Muscle of leg (tissue), 11 donors: ENCODE results near the gene ZNF346. TPM values are rescaled to one million over a fixed set of nuclear protein-coding genes. Genes with fewer than 3 reads are reported as not detected.
A peak's percentile ranks its signal among the peaks of the same experiment; 100 is the strongest.

Source experiments
- DNase-seq: peaks from one replicate; pipeline ENCODE4 v3.0.0; 2013
- H3K27ac ChIP-seq: one replicate; pipeline ENCODE4 v1.5.1; 2013; ENCODE audit warnings: mild to moderate bottlenecking, low read length, control low read depth
- H3K27me3 ChIP-seq: one replicate; pipeline ENCODE4 v1.6.1; 2013; ENCODE audit warnings: low read length; ENCODE audit not compliant: control insufficient read depth, insufficient read depth
- H3K36me3 ChIP-seq: one replicate; pipeline ENCODE4 v1.6.1; 2013; ENCODE audit warnings: low read length; ENCODE audit not compliant: control insufficient read depth, insufficient read depth
- H3K4me1 ChIP-seq: one replicate; pipeline ENCODE4 v1.6.1; 2013; ENCODE audit warnings: low read length; ENCODE audit not compliant: control insufficient read depth, insufficient read depth
- H3K4me3 ChIP-seq: one replicate; pipeline ENCODE4 v1.5.1; 2013; ENCODE audit warnings: low read length, control low read depth
- H3K9me3 ChIP-seq: replicated peaks from 2 replicates; pipeline ENCODE4 v1.6.1; 2013; ENCODE audit warnings: low read depth, low read length; ENCODE audit not compliant: control insufficient read depth
- WGBS: methylation state at CpG from one replicate; pipeline ENCODE4 v1.1.5; 2013; ENCODE audit warnings: missing lambda C conversion rate; ENCODE audit not compliant: insufficient coverage; 5-methylcytosine and 5-hydroxymethylcytosine counted together
- polyA plus RNA-seq, 8 donors: library from polyadenylated mRNA; unstranded; fragments of 120-200 nt; gene quantifications; one replicate each; pipeline versions ENCODE4 v1.2.1 to v1.2.3, GENCODE V29; 2013; ENCODE audit warnings: inconsistent platforms in 1 of 8, low replicate concordance in 1 of 8; ENCODE audit not compliant: insufficient read length in 8 of 8, insufficient read depth in 1 of 8
- total RNA-seq: library from RNA; stranded (reverse); fragments of 120-200 nt; gene quantifications from one replicate; pipeline ENCODE4 v1.2.4, GENCODE V29; 2013

ZNF346 gene
- total and polyA plus RNA-seq, 9 donors, result 12.4 to 17.1 (median 14.5) TPM

- peak overlapping the region; percentile 99 for H3K27ac ChIP-seq
- no peak for DNase-seq
- no peaks in the 10 kb centered on the region for H3K27me3 ChIP-seq
- H3K36me3 ChIP-seq, result peaks cover 45% of the 10 kb centered on the region
- H3K4me3 ChIP-seq, result no peak overlapping the region
- H3K4me1 ChIP-seq, result peaks cover 86% of the 10 kb centered on the region
- H3K9me3 ChIP-seq, result no peaks in the 10 kb centered on the region
- 60% methylated on average over 1 of the region's 6 CpGs for WGBS
Observed at GRCh38 chr5:177098120-177098469, 75.6 kb downstream of the ZNF346 start.

GRCh38 chr5:177098470-177099141, 76.1 kb downstream of the ZNF346 start:
- Histone ChIP-seq H3K9me3 (no peaks in the 10 kb centered on the region), H3K36me3 (peaks cover 40% of the 10 kb centered on the region), H3K27ac (peak overlapping the region; percentile 99), H3K4me1 (peaks cover 87% of the 10 kb centered on the region), H3K4me3 (no peak overlapping the region), H3K27me3 (no peaks in the 10 kb centered on the region)
- 22% methylated on average over 16 of the region's 18 CpGs for WGBS
- DNase-seq, result peak; percentile 92

GRCh38 chr5:177099422-177100093, 77.1 kb downstream of the ZNF346 start:
- Histone ChIP-seq H3K4me3 (no peak overlapping the region), H3K27me3 (no peaks in the 10 kb centered on the region), H3K4me1 (peaks cover 84% of the 10 kb centered on the region), H3K27ac (peak overlapping the region; percentile 99), H3K36me3 (peaks cover 33% of the 10 kb centered on the region), H3K9me3 (no peaks in the 10 kb centered on the region)
- 65% methylated on average over 3 of the region's 13 CpGs for WGBS
- DNase-seq, result peak; percentile 55

- Histone ChIP-seq H3K9me3 (no peaks in the 10 kb centered on the region), H3K4me3 (no peak overlapping the region), H3K4me1 (peaks cover 84% of the 10 kb centered on the region), H3K36me3 (peaks cover 22% of the 10 kb centered on the region), H3K27ac (peak overlapping the region; percentile 99), H3K27me3 (no peaks in the 10 kb centered on the region)
- DNase-seq, result peak; percentile 92
- WGBS, result 40% methylated on average over 4 of the region's 6 CpGs
Observed at GRCh38 chr5:177100714-177101121, 78.2 kb downstream of the ZNF346 start.

GRCh38 chr5:177103523-177104253, 81.2 kb downstream of the ZNF346 start:
- no peaks in the 10 kb centered on the region for H3K9me3 ChIP-seq
- H3K4me1 ChIP-seq, result peaks cover 65% of the 10 kb centered on the region
- peak overlapping the region; percentile 59 for H3K27ac ChIP-seq
- no peak overlapping the region for H3K4me3 ChIP-seq
- H3K36me3 ChIP-seq, result peaks cover 3% of the 10 kb centered on the region
- DNase-seq, result peak; percentile 83
- no peaks in the 10 kb centered on the region for H3K27me3 ChIP-seq
- WGBS, result 55% methylated on average over 2 of the region's 9 CpGs

- no peaks in the 10 kb centered on the region for H3K27me3 ChIP-seq
- DNase-seq, result peak; percentile 66
Observed at GRCh38 chr5:177105691-177106476, 83.4 kb downstream of the ZNF346 start.

GRCh38 chr5:177107159-177107558, 84.7 kb downstream of the ZNF346 start:
- Histone ChIP-seq H3K27ac (no peak overlapping the region), H3K36me3 (no peaks in the 10 kb centered on the region), H3K4me1 (peaks cover 62% of the 10 kb centered on the region), H3K27me3 (no peaks in the 10 kb centered on the region), H3K4me3 (no peak overlapping the region), H3K9me3 (no peaks in the 10 kb centered on the region)
- no peak for DNase-seq
- 81% methylated on average over 4 of the region's 4 CpGs for WGBS

More at GRCh38 chr5:177105691-177106476, 83.4 kb downstream of the ZNF346 start:
- WGBS, result 53% methylated on average over 18 of the region's 24 CpGs
- Histone ChIP-seq H3K9me3 (no peaks in the 10 kb centered on the region), H3K27ac (peak overlapping the region; percentile 77), H3K36me3 (no peaks in the 10 kb centered on the region), H3K4me3 (no peak overlapping the region), H3K4me1 (peaks cover 68% of the 10 kb centered on the region)

- Histone ChIP-seq H3K4me1 (peaks cover 45% of the 10 kb centered on the region), H3K27me3 (no peaks in the 10 kb centered on the region), H3K4me3 (no peak overlapping the region), H3K36me3 (no peaks in the 10 kb centered on the region), H3K27ac (peak overlapping the region; percentile 84), H3K9me3 (no peaks in the 10 kb centered on the region)
- DNase-seq, result peak; percentile 92
- WGBS, result 23% methylated on average over 8 of the region's 9 CpGs
Observed at GRCh38 chr5:177109810-177110209, 87.3 kb downstream of the ZNF346 start.

- Histone ChIP-seq H3K27ac (no peak overlapping the region), H3K4me3 (no peak overlapping the region), H3K36me3 (no peaks in the 10 kb centered on the region), H3K4me1 (peaks cover 38% of the 10 kb centered on the region), H3K9me3 (no peaks in the 10 kb centered on the region), H3K27me3 (no peaks in the 10 kb centered on the region)
- 19% methylated on average over 6 of the region's 12 CpGs for WGBS
- peak; percentile 58 for DNase-seq
Observed at GRCh38 chr5:177111720-177112394, 89.4 kb downstream of the ZNF346 start.
